ENCODE data around the gene TRIP4. TPM values are rescaled to one million over a fixed set of nuclear protein-coding genes. Genes with fewer than 3 reads are reported as not detected.

TRIP4 gene
- total RNA-seq, 1 experiment from 2014 or later, result 18.1 TPM

GRCh38 chr15:64455961-64456371 is 68.3 kb downstream of the TRIP4 start:
- intact Hi-C loops (cut with micrococcal nuclease; ENCODE audit: unreplicated experiment), result no loop called here
- no peak overlapping the region for H3K27ac ChIP-seq
- no peaks in the 10 kb centered on the region for H3K79me2 ChIP-seq (ENCODE audit: low read depth)
- no peaks in the 10 kb centered on the region for H3K9me2 ChIP-seq (ENCODE audit: insufficient read depth)
- ChIA-PET CTCF (no interaction called here), POLR2A (ENCODE audit: unreplicated experiment) (interaction anchor here (0.6 kb wide), 1 partner anchor 384 kb away, joined by 3 read pairs; no protein-coding TSS in a partner anchor)
- H3K27me3 ChIP-seq (ENCODE audit: insufficient read depth, low read depth), result no peaks in the 10 kb centered on the region
- H3F3A ChIP-seq (ENCODE audit: insufficient read depth, low read depth), result no peaks in the 10 kb centered on the region; the same call in 1 of the 2 replicates
- H3K9me3 ChIP-seq (ENCODE audit: insufficient read depth, low read depth), result no peaks in the 10 kb centered on the region
- TF ChIP-seq CTCF (conservative IDR thresholded peaks at IDR 0.05), result no peak
- TF ChIP-seq EZH2 (IDR thresholded peaks at IDR 0.05; ENCODE audit: low read depth), result no peak
- H3K4me1 ChIP-seq (replicated peaks; ENCODE audit: insufficient read depth), result peaks cover 4% of the 10 kb centered on the region; the same call in 1 of the 2 replicates
- BruUV-seq (replicated peaks), result no TSS peak
- no peaks in the 10 kb centered on the region for H4K20me1 ChIP-seq (ENCODE audit: insufficient read depth)
- H3K4me2 ChIP-seq, result no peak overlapping the region
- no peak overlapping the region for H3K4me3 ChIP-seq
- DNase-seq, result no peak
- no peaks in the 10 kb centered on the region for H3K36me3 ChIP-seq (ENCODE audit: low read depth)
- H2AFZ ChIP-seq, result no peak overlapping the region

- Histone ChIP-seq H3F3A (ENCODE audit: insufficient read depth, low read depth) (peaks cover 3% of the 10 kb centered on the region; the same call in 1 of the 2 replicates), H3K36me3 (ENCODE audit: low read depth) (no peaks in the 10 kb centered on the region), H3K4me3 (no peak overlapping the region), H3K4me2 (no peak overlapping the region), H3K4me1 (replicated peaks; ENCODE audit: insufficient read depth) (peaks cover 5% of the 10 kb centered on the region), H3K9me3 (ENCODE audit: insufficient read depth, low read depth) (no peaks in the 10 kb centered on the region), H2AFZ (no peak overlapping the region), H3K9me2 (ENCODE audit: insufficient read depth) (no peaks in the 10 kb centered on the region), H3K27me3 (ENCODE audit: insufficient read depth, low read depth) (no peaks in the 10 kb centered on the region), H4K20me1 (ENCODE audit: insufficient read depth) (no peaks in the 10 kb centered on the region), H3K27ac (no peak overlapping the region), H3K79me2 (ENCODE audit: low read depth) (peaks cover 2% of the 10 kb centered on the region)
- ChIA-PET POLR2A (ENCODE audit: unreplicated experiment) (no interaction called here), CTCF (no interaction called here)
- no peak for TF ChIP-seq CTCF (conservative IDR thresholded peaks at IDR 0.05)
- TF ChIP-seq EZH2 (IDR thresholded peaks at IDR 0.05; ENCODE audit: low read depth), result no peak
- no TSS peak for BruUV-seq (replicated peaks)
- DNase-seq, result no peak
- intact Hi-C loops (cut with micrococcal nuclease; ENCODE audit: unreplicated experiment), result no loop called here
Observed at GRCh38 chr15:64456634-64457108, 69.0 kb downstream of the TRIP4 start.

- Histone ChIP-seq H3K27me3 (ENCODE audit: insufficient read depth, low read depth) (no peaks in the 10 kb centered on the region), H3K4me1 (replicated peaks; ENCODE audit: insufficient read depth) (peaks cover 13% of the 10 kb centered on the region), H3F3A (ENCODE audit: insufficient read depth, low read depth) (peaks cover 9% of the 10 kb centered on the region; the same call in 1 of the 2 replicates), H3K27ac (no peak overlapping the region), H3K79me2 (ENCODE audit: low read depth) (peaks cover 28% of the 10 kb centered on the region), H3K4me3 (no peak overlapping the region), H3K36me3 (ENCODE audit: low read depth) (no peaks in the 10 kb centered on the region), H2AFZ (no peak overlapping the region), H3K4me2 (peak overlapping the region; percentile 84), H3K9me3 (ENCODE audit: insufficient read depth, low read depth) (no peaks in the 10 kb centered on the region), H4K20me1 (ENCODE audit: insufficient read depth) (no peaks in the 10 kb centered on the region; the same call in 1 of the 2 replicates), H3K9me2 (ENCODE audit: insufficient read depth) (no peaks in the 10 kb centered on the region)
- TF ChIP-seq CTCF (conservative IDR thresholded peaks at IDR 0.05) (no peak), EZH2 (IDR thresholded peaks at IDR 0.05; ENCODE audit: low read depth) (no peak)
- no peak for DNase-seq
- intact Hi-C loops (cut with micrococcal nuclease; ENCODE audit: unreplicated experiment), result no loop called here
- ChIA-PET POLR2A (ENCODE audit: unreplicated experiment) (no interaction called here), CTCF (no interaction called here)
- no TSS peak for BruUV-seq (replicated peaks)
Observed at GRCh38 chr15:64459066-64459781, 71.6 kb downstream of the TRIP4 start.
